BJ (cell line): Measurements from ENCODE around the gene PAFAH1B1. TPM values are rescaled to one million over a fixed set of nuclear protein-coding genes. Genes with fewer than 3 reads are reported as not detected.

Source experiments
- CTCF ChIA-PET: fragments of 350-600 bp; formaldehyde crosslinking; extraction: SDS; loops from one replicate; lab custom pipeline; 2021; ENCODE audit warnings: antibody characterized with exemption, inconsistent platforms; lab: Yijun Ruan, JAX
- POLR2A ChIA-PET: fragments of 300-600 bp; sonication (Branson Sonifier 250); formaldehyde crosslinking; extraction: SDS; loops from one replicate; lab custom pipeline; 2021; ENCODE audit warnings: antibody characterized with exemption; lab: Charles Lee
- DNase-seq: peaks from one replicate; pipeline ENCODE4 v3.0.0-alpha.2; 2011; ENCODE audit warnings: low read depth
- H3K27me3 ChIP-seq: 2 replicates; pipeline ENCODE4 v1.6.0; 2011; ENCODE audit warnings: low read length; ENCODE audit not compliant: control insufficient read depth, insufficient read depth
- H3K36me3 ChIP-seq: 2 replicates; pipeline ENCODE4 v1.5.1; 2011; ENCODE audit warnings: low read length; ENCODE audit not compliant: control insufficient read depth, insufficient read depth
- H3K4me3 ChIP-seq: 2 replicates; pipeline ENCODE4 v1.5.1; 2011; ENCODE audit warnings: low read depth, mild to moderate bottlenecking, control low read depth, low read length
- polyA plus RNA-seq: library from polyadenylated mRNA; depleted of rRNA; stranded (reverse); fragments of >200 nt; gene quantifications from 2 replicates; pipeline ENCODE4 v1.2.3, GENCODE V29; 2011
- TF ChIP-seq, protein P1 (sequence below): IDR thresholded peaks from 2 replicates; pipeline ENCODE4 v1.5.1; 2011; ENCODE audit warnings: low read depth, mild to moderate bottlenecking, control low read depth, inconsistent platforms, low read length, moderate library complexity; ENCODE audit not compliant: insufficient read depth

Gene PAFAH1B1
- polyA plus RNA-seq, 1 experiment, result 66.2 TPM

DNA sequence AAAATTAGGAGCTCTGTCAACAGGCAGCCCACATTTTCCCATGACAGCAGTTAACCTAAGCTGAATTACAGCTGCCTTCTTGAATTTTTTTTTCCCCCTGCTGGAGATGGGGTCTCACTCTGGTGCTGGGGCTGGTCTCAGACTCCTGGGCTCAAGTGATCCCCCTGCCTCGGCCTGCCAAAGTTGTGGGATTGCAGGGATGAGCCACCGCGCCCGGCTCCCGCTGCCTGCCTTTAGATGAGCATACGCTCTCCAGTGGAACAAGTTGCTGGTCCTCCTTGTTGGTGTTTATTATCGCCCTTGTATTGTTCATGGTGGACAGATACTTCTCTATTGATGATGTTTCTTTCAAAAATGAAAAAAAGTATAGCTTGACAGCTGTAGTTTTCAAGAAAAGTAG, 15.6 kb downstream of the PAFAH1B1 start:
- Histone ChIP-seq H3K4me3 (no peak overlapping the region), H3K27me3 (no peaks in the 10 kb centered on the region), H3K36me3 (no peaks in the 10 kb centered on the region)
- TF ChIP-seq, protein P1, sequence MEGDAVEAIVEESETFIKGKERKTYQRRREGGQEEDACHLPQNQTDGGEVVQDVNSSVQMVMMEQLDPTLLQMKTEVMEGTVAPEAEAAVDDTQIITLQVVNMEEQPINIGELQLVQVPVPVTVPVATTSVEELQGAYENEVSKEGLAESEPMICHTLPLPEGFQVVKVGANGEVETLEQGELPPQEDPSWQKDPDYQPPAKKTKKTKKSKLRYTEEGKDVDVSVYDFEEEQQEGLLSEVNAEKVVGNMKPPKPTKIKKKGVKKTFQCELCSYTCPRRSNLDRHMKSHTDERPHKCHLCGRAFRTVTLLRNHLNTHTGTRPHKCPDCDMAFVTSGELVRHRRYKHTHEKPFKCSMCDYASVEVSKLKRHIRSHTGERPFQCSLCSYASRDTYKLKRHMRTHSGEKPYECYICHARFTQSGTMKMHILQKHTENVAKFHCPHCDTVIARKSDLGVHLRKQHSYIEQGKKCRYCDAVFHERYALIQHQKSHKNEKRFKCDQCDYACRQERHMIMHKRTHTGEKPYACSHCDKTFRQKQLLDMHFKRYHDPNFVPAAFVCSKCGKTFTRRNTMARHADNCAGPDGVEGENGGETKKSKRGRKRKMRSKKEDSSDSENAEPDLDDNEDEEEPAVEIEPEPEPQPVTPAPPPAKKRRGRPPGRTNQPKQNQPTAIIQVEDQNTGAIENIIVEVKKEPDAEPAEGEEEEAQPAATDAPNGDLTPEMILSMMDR, result no peak
- DNase-seq, result no peak
- ChIA-PET CTCF (no interaction called here), POLR2A (no interaction called here)

DNA sequence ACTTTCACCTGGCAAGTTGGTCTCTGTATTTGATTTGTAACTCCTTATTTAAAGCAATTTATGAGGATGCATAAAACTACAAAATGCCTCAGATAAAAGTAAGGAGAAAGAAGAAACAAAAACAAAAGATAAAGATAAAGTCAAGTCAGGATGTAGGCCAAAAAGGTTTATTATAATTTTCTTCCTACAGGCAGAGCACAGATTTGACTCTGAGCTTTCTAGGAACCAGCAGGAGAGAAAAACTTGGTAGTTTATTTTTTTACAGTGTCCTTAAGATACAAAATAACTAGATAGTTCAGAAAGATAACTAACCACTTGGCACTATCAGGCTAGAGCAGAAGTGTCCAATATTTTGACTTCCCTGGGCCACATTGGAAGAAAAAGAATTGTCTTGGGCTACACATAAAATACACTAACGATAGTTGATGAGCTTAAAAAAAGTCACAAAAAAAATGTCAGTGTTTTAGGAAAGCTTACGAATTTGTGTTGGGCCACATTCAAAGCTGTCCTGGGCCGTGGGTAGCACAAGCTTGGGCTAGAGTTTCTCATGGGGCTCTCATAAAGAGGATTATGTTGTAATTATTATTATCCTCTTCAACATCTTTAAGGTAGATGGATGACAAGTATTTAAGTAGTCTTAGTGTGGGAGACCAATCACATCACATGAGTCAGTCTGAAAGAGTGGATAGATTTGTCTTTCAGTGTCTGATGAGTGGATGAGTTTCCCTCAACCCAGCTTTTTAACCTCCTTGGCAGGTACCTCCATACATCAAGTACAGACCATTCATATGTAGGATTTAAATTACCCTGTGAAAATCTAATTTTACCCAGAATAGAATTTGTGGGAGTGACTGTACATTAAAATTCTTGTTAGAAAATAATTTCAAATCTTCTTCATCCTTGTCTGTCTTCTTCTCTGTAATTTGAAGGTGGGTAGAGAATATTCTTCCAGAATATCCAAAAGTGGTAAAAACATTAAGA, 17.0 kb downstream of the PAFAH1B1 start:
- Histone ChIP-seq H3K4me3 (no peak overlapping the region), H3K36me3 (no peaks in the 10 kb centered on the region), H3K27me3 (no peaks in the 10 kb centered on the region)
- no peak for DNase-seq
- POLR2A ChIA-PET, result interaction anchor here (0.6 kb wide), 1 partner anchor 26 kb away, joined by 20 read pairs; no protein-coding TSS in a partner anchor
- CTCF ChIA-PET, result interaction anchor here (0.6 to 0.7 kb wide), 2 partner anchors 11 to 52 kb away, joined by 3 to 4 read pairs; no protein-coding TSS in a partner anchor
- TF ChIP-seq, protein P1, result no peak

- ChIA-PET POLR2A (no interaction called here), CTCF (no interaction called here)
- DNase-seq, result no peak
- Histone ChIP-seq H3K27me3 (no peaks in the 10 kb centered on the region), H3K4me3 (no peak overlapping the region), H3K36me3 (no peaks in the 10 kb centered on the region)
- TF ChIP-seq, protein P1, result no peak
Measured at GRCh38 chr17:2611627-2612026, 18.2 kb downstream of the PAFAH1B1 start.

- DNase-seq, result no peak
- Histone ChIP-seq H3K4me3 (no peak overlapping the region), H3K27me3 (no peaks in the 10 kb centered on the region), H3K36me3 (no peaks in the 10 kb centered on the region)
- CTCF ChIA-PET, result no interaction called here
- POLR2A ChIA-PET, result no interaction called here
- TF ChIP-seq, protein P1, result no peak
Measured at GRCh38 chr17:2612630-2613029, 19.2 kb downstream of the PAFAH1B1 start.

- TF ChIP-seq, protein P1, result no peak
- DNase-seq, result no peak
- no peaks in the 10 kb centered on the region for H3K27me3 ChIP-seq
- POLR2A ChIA-PET, result no interaction called here
- H3K36me3 ChIP-seq, result no peaks in the 10 kb centered on the region
- CTCF ChIA-PET, result no interaction called here
- H3K4me3 ChIP-seq, result no peak overlapping the region
Measured at GRCh38 chr17:2613089-2613808, 19.8 kb downstream of the PAFAH1B1 start.
